Measurements from ENCODE around the gene MRGPRE.

The MRGPRE gene

DNA sequence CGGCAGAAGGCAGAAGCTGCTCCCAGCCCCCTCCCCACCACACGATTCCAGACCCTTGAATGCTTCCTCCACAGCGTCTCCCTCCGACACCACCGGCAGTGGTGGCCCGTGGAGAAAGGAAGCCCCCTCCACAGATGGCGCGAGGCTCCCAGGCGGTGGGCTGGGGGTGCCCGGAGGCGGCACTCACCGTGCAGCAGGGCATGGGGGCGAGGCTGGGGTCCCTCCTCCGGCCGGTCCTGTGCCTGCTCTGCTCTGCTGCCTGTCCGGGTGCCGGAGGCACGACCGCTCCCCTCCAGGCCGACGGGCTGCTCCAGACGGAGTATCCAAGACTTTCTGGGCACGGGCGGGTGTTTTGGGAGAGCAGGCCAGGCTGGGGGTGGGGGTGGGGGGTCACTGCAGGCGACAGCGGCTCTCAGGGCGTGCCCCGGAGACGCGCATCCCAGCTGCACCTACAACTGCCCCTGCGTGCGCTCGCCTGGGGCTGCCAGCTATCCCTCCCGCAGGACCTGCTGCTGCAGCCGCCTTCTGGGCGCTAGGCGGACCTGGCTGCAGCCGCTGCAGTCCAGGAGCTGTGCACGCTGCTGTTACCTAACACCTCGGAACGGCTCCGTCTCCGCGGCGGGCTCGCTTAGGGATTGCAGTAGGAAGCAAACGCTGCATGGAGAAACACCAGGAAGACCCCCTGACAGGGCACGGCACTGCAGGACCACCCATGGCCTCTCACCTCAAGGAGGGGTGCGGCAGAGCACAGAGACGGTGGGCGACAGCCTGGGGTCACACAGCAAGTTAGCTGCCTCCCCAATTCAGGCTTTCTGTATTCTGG, 28.8 kb downstream of the MRGPRE start:
- DNase-seq (ENCODE audit: insufficient read length, low spot score) (no peak), FAIRE-seq (no peak)
- TF ChIP-seq PAX5 (IDR thresholded peaks at IDR 0.05; ENCODE audit: insufficient read depth, low read length, severe bottlenecking) (no peak), POLR2AphosphoS5 (IDR thresholded peaks at IDR 0.05; ENCODE audit: low read depth, low read length) (no peak)

DNA sequence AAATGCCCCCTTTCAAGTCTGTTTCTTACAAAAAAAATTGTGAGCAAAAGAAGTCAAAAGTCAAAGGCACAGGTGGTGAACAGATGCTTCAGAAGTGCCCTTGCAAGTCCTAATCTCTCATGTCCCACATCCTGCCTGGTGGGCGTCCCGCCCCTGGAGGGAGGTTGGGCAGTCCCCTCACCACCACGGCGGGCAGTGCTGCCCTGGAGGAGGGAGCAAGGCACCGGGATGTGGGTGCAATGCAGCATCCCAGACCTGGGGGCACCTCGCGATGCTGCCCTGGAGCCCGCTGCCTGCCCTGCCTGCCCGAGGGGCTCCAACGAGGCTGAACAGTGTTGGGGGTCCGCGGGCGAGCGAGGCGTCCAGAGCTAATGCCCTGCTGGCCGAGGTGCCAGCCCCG, 29.5 kb downstream of the MRGPRE start:
- no peak for FAIRE-seq
- DNase-seq (ENCODE audit: insufficient read length, low spot score) = no peak
- no peak for TF ChIP-seq POLR2AphosphoS5 (IDR thresholded peaks at IDR 0.05; ENCODE audit: low read depth, low read length)
- TF ChIP-seq POLR2A (IDR thresholded peaks at IDR 0.05; ENCODE audit: low read depth, low read length) = no peak
- TF ChIP-seq POU2F2 (IDR thresholded peaks at IDR 0.05; ENCODE audit: low read depth, low read length) = no peak
- no peak for TF ChIP-seq TAF1 (IDR thresholded peaks at IDR 0.05; ENCODE audit: low read depth, low read length)
- TF ChIP-seq SPI1 (IDR thresholded peaks at IDR 0.05; ENCODE audit: low read depth, low read length) = no peak
- TF ChIP-seq PAX5 (IDR thresholded peaks at IDR 0.05; ENCODE audit: insufficient read depth, low read length, severe bottlenecking) = no peak

- no peak for FAIRE-seq
- no peak for TF ChIP-seq TAF1 (IDR thresholded peaks at IDR 0.05; ENCODE audit: low read depth, low read length)
- TF ChIP-seq PAX5 (IDR thresholded peaks at IDR 0.05; ENCODE audit: insufficient read depth, low read length, severe bottlenecking) = no peak
- no peak for TF ChIP-seq POU2F2 (IDR thresholded peaks at IDR 0.05; ENCODE audit: low read depth, low read length)
- TF ChIP-seq POLR2A (IDR thresholded peaks at IDR 0.05; ENCODE audit: low read depth, low read length) = no peak
- no peak for TF ChIP-seq POLR2AphosphoS5 (IDR thresholded peaks at IDR 0.05; ENCODE audit: low read depth, low read length)
- no peak for TF ChIP-seq SPI1 (IDR thresholded peaks at IDR 0.05; ENCODE audit: low read depth, low read length)
- no peak for DNase-seq (ENCODE audit: insufficient read length, low spot score)
These were observed 29.9 kb downstream of the MRGPRE start for GRCh38 chr11:3202305-3202704.

- no peak for DNase-seq (ENCODE audit: insufficient read length, low spot score)
- FAIRE-seq = no peak
- TF ChIP-seq POLR2A (IDR thresholded peaks at IDR 0.05; ENCODE audit: low read depth, low read length) (no peak), PAX5 (IDR thresholded peaks at IDR 0.05; ENCODE audit: insufficient read depth, low read length, severe bottlenecking) (no peak), POU2F2 (IDR thresholded peaks at IDR 0.05; ENCODE audit: low read depth, low read length) (no peak), TAF1 (IDR thresholded peaks at IDR 0.05; ENCODE audit: low read depth, low read length) (no peak), POLR2AphosphoS5 (IDR thresholded peaks at IDR 0.05; ENCODE audit: low read depth, low read length) (no peak), SPI1 (IDR thresholded peaks at IDR 0.05; ENCODE audit: low read depth, low read length) (no peak)
These were observed 30.5 kb downstream of the MRGPRE start for GRCh38 chr11:3201677-3202181.

GRCh38 chr11:3201112-3201581, 31.1 kb downstream of the MRGPRE start:
- no peak for DNase-seq (ENCODE audit: insufficient read length, low spot score)
- TF ChIP-seq POLR2AphosphoS5 (IDR thresholded peaks at IDR 0.05; ENCODE audit: low read depth, low read length) = no peak
- no peak for TF ChIP-seq SPI1 (IDR thresholded peaks at IDR 0.05; ENCODE audit: low read depth, low read length)
- no peak for TF ChIP-seq PAX5 (IDR thresholded peaks at IDR 0.05; ENCODE audit: insufficient read depth, low read length, severe bottlenecking)
- no peak for TF ChIP-seq POLR2A (IDR thresholded peaks at IDR 0.05; ENCODE audit: low read depth, low read length)
- TF ChIP-seq TAF1 (IDR thresholded peaks at IDR 0.05; ENCODE audit: low read depth, low read length) = no peak
- no peak for TF ChIP-seq POU2F2 (IDR thresholded peaks at IDR 0.05; ENCODE audit: low read depth, low read length)
- FAIRE-seq = no peak

DNA sequence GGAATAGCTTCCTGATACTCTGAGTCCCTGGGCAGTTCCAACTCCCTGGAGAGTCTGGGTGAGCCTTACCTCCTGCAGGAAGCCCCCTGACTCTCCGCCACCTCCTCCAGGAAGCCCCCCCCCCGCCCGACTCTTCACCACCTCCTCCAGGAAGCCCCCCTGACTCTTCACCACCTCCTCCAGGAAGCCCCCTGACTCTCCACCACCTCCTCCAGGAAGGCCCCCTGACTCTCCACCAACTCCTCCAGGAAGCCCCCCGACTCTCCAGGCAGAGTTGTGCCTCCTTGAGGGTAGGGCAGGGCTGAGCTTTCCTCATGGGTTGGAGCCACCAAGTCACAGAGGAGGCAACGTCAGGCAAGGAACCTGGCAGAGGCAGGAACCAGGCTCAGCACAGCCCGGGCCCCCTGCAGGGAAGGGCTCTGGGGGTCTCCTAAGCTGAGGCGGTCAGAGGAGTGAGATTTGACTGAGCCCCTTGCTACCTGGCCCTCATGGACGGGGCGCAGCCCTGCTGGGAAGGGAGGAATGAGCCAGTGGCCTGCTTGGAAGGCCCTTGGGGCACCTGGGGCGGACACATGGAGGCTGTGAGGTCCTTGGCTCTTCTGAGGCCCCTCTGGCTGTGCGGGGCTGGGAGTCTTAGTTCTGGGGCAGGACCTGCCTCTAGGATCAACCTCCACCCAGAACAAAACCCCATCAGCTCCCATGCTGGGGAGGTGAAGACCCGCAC, 31.7 kb downstream of the MRGPRE start:
- no peak for TF ChIP-seq SPI1 (IDR thresholded peaks at IDR 0.05; ENCODE audit: low read depth, low read length)
- TF ChIP-seq POLR2A (IDR thresholded peaks at IDR 0.05; ENCODE audit: low read depth, low read length) = no peak
- TF ChIP-seq PAX5 (IDR thresholded peaks at IDR 0.05; ENCODE audit: insufficient read depth, low read length, severe bottlenecking) = no peak
- TF ChIP-seq TAF1 (IDR thresholded peaks at IDR 0.05; ENCODE audit: low read depth, low read length) = no peak
- no peak for TF ChIP-seq POU2F2 (IDR thresholded peaks at IDR 0.05; ENCODE audit: low read depth, low read length)
- no peak for TF ChIP-seq POLR2AphosphoS5 (IDR thresholded peaks at IDR 0.05; ENCODE audit: low read depth, low read length)
- FAIRE-seq (no peak), DNase-seq (ENCODE audit: insufficient read length, low spot score) (no peak)

- DNase-seq (ENCODE audit: insufficient read length, low spot score) (no peak), FAIRE-seq (no peak)
- TF ChIP-seq SPI1 (IDR thresholded peaks at IDR 0.05; ENCODE audit: low read depth, low read length) (no peak), POLR2A (IDR thresholded peaks at IDR 0.05; ENCODE audit: low read depth, low read length) (no peak), TAF1 (IDR thresholded peaks at IDR 0.05; ENCODE audit: low read depth, low read length) (no peak), POLR2AphosphoS5 (IDR thresholded peaks at IDR 0.05; ENCODE audit: low read depth, low read length) (no peak)
These were observed 32.5 kb downstream of the MRGPRE start for GRCh38 chr11:3199537-3200295.

- no peak for DNase-seq (ENCODE audit: insufficient read length, low spot score)
- FAIRE-seq = no peak
- TF ChIP-seq PAX5 (IDR thresholded peaks at IDR 0.05; ENCODE audit: insufficient read depth, low read length, severe bottlenecking) (no peak), POLR2A (IDR thresholded peaks at IDR 0.05; ENCODE audit: low read depth, low read length) (no peak), POLR2AphosphoS5 (IDR thresholded peaks at IDR 0.05; ENCODE audit: low read depth, low read length) (no peak), TAF1 (IDR thresholded peaks at IDR 0.05; ENCODE audit: low read depth, low read length) (no peak), POU2F2 (IDR thresholded peaks at IDR 0.05; ENCODE audit: low read depth, low read length) (no peak)
These were observed 33.4 kb downstream of the MRGPRE start for GRCh38 chr11:3198815-3199214.
